OCI-LY7 (cell line): Measurements from ENCODE around the gene ITGB4. TPM values are rescaled to one million over a fixed set of nuclear protein-coding genes. Genes with fewer than 3 reads are reported as not detected.

ENCODE experiments used
- BruUV-seq: library from RNA; stranded (reverse); fragments of 400-500 nt; replicated peaks from 2 replicates; lab custom pipeline; 2021; lab: Mats Ljungman, UMichigan
- CTCF ChIA-PET: fragments of 300-600 bp; sonication (Branson Sonifier 250); formaldehyde crosslinking; loops from one replicate; lab custom pipeline; 2022; ENCODE audit warnings: antibody characterized with exemption; ENCODE audit not compliant: unreplicated experiment; lab: Charles Lee
- POLR2A ChIA-PET: fragments of 300-600 bp; sonication (Branson Sonifier 250); formaldehyde crosslinking; loops from one replicate; lab custom pipeline; 2022; ENCODE audit warnings: antibody characterized with exemption; lab: Charles Lee
- DNase-seq: peaks from one replicate; pipeline ENCODE4 v3.0.0-alpha.2; 2015; ENCODE audit warnings: low spot score
- H2AFZ ChIP-seq: fragments of 200-600 bp; sonication (generic), shearing (Covaris generic); 2 replicates; pipeline ENCODE4 v1.6.1; 2014; ENCODE audit warnings: mild to moderate bottlenecking, antibody characterized with exemption, low read length, moderate library complexity
- H3K27ac ChIP-seq: fragments of 200-600 bp; sonication (generic); 2 replicates; pipeline ENCODE4 v1.5.1; 2014; ENCODE audit warnings: mixed run types, low read depth, mild to moderate bottlenecking, moderate library complexity, low read length, inconsistent platforms; ENCODE audit not compliant: poor library complexity, severe bottlenecking
- H3K36me3 ChIP-seq: fragments of 200-600 bp; sonication (generic); 2 replicates; pipeline ENCODE4 v1.6.1; 2014; ENCODE audit warnings: mild to moderate bottlenecking, antibody characterized with exemption, low read length, moderate library complexity, mixed read lengths; ENCODE audit not compliant: insufficient read depth
- H3K4me1 ChIP-seq: fragments of 200-600 bp; sonication (generic); 2 replicates; pipeline ENCODE4 v1.5.1; 2014; ENCODE audit warnings: mild to moderate bottlenecking, low read length; ENCODE audit not compliant: insufficient read depth, poor library complexity, severe bottlenecking
- H3K4me2 ChIP-seq: fragments of 200-600 bp; sonication (generic); 2 replicates; pipeline ENCODE4 v1.6.1; 2014; ENCODE audit warnings: mild to moderate bottlenecking, low read length
- H3K4me3 ChIP-seq: fragments of 200-600 bp; sonication (generic); 2 replicates; pipeline ENCODE4 v1.5.1; 2014; ENCODE audit warnings: mild to moderate bottlenecking, low read depth, low read length; ENCODE audit not compliant: poor library complexity, severe bottlenecking
- H3K79me2 ChIP-seq: fragments of 200-600 bp; sonication (generic); 2 replicates; pipeline ENCODE4 v1.6.1; 2016; ENCODE audit warnings: low read depth, mild to moderate bottlenecking, low read length, moderate library complexity, mixed read lengths; ENCODE audit not compliant: insufficient read depth
- H3K9me2 ChIP-seq: fragments of 200-600 bp; sonication (generic); 2 replicates; pipeline ENCODE4 v1.6.1; 2016; ENCODE audit warnings: mild to moderate bottlenecking, low read length, mixed read lengths; ENCODE audit not compliant: insufficient read depth
- H3K9me3 ChIP-seq: fragments of 200-600 bp; sonication (generic); 2 replicates; pipeline ENCODE4 v1.6.1; 2014; ENCODE audit warnings: mild to moderate bottlenecking, mixed run types, low read length, mixed read lengths
- H4K20me1 ChIP-seq: fragments of 200-600 bp; sonication (generic); 2 replicates; pipeline ENCODE4 v1.6.1; 2014; ENCODE audit warnings: mild to moderate bottlenecking, antibody characterized with exemption, low read length, moderate library complexity, mixed read lengths; ENCODE audit not compliant: insufficient read depth
- EZH2phosphoT487 ChIP-seq: fragments of 200-600 bp; sonication (generic); IDR thresholded peaks from 2 replicates; pipeline ENCODE4 v1.6.1; 2018; ENCODE audit warnings: low read depth, borderline replicate concordance, mild to moderate bottlenecking, mixed run types, antibody characterized with exemption, low read length, moderate library complexity, mixed read lengths
- intact Hi-C: fragments of 100-400 bp; cut with micrococcal nuclease; formaldehyde crosslinking; loops from one replicate; pipeline ENCODE4 v1.10.0; 2022; ENCODE audit not compliant: unreplicated experiment
- total RNA-seq, 2 experiments: library from RNA; depleted of rRNA in 1 of 2; stranded (reverse); fragments of >200 nt in 1 of 2; shearing (Covaris generic) in 1 of 2; gene quantifications; 2 replicates each; pipeline ENCODE4 v1.2.3, GENCODE V29; 2014 to 2022
- TF ChIP-seq, protein P1 (sequence below): fragments of 200-600 bp; sonication (generic); conservative IDR thresholded peaks from 2 replicates; pipeline ENCODE4 v1.5.1; 2014; ENCODE audit warnings: mild to moderate bottlenecking, antibody characterized with exemption, low read length, moderate library complexity, mixed read lengths

The ITGB4 gene
- total RNA-seq, 2 experiments from 2014 or later: 0.66 to 3.9 TPM

DNA sequence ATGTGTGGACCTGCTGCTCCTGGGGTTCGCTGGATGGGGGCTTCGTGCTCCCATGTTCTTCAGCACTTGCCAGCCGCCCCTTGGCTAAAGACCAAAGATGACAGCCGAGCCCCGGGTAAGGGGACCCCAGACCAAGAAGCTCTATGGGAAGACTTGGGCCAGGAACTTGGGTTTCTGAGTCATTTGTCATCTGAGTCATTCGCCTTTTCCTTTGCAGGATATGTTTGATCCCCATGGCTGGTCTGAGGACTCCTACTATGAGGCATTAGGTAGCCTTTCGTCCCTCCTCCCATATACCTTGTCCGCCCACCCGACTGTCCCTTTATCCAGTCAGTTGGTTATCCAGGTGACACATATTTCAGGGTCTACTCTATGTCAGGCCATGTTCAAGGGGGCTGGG is 17.7 kb upstream of the ITGB4 start:
- POLR2A ChIA-PET: interaction anchor here (0.6 to 1.9 kb wide), 2 partner anchors 14 to 161 kb away, joined by 3 to 5 read pairs; no protein-coding TSS in a partner anchor
- H3K36me3 ChIP-seq: peaks cover 99% of the 10 kb centered on the region

DNA sequence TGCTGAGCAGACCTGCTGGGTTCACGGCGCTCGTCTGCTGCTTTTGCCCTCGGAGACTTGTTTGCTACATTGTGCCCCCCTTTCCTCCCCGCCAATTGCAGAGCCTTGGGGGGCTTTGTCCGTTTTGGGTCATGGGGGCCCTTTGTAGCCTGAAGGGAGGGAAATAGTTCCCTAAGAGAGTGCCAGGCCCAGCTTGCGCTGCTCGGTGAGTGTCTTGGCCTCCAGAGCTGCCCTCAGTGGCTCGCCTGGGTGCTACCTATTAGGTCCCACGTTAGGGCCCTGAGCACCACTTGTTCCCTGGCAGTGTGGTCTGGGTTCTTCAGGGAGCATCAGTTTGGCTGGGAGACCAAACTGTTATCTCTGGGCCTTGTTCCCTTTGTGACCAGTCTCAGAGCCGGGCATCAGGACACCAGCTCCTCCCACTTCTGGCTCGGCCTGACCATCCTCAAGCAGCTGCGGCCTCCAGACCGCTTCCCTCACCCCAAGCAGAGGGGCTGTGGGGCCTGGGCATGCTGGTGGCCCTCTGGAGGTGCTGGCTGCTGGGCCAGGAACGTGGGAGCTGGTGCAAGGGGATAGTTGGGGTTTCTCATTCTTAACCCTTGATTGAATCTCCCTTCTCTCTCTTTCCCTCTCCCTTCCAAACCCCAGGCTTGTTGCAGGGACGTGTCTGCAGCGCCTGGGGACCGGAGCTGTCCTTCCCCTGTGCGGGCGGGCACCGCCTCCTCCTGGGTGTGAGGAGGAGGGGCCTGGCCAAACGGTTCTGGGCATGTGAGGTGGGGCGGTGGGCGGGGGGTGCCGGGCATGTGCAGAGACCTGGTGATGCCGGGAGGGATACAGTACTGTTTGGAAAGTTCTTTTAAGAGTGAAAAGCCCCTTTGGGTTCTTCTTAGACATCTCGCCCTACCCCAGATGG is 16.0 kb upstream of the ITGB4 start:
- no peaks in the 10 kb centered on the region for H3K9me2 ChIP-seq
- H3K4me3 ChIP-seq: no peak overlapping the region
- peaks cover 87% of the 10 kb centered on the region for H3K36me3 ChIP-seq
- ChIA-PET POLR2A (interaction anchor here (0.6 to 1.1 kb wide), 2 partner anchors 13 to 33 kb away, joined by 3 read pairs; no protein-coding TSS in a partner anchor), CTCF (no interaction called here)
- no peak for DNase-seq
- H4K20me1 ChIP-seq: no peaks in the 10 kb centered on the region
- intact Hi-C loops: no loop called here
- H3K4me1 ChIP-seq: no peaks in the 10 kb centered on the region
- H3K27ac ChIP-seq: no peak overlapping the region
- H3K79me2 ChIP-seq: no peaks in the 10 kb centered on the region
- TF ChIP-seq, protein P1, sequence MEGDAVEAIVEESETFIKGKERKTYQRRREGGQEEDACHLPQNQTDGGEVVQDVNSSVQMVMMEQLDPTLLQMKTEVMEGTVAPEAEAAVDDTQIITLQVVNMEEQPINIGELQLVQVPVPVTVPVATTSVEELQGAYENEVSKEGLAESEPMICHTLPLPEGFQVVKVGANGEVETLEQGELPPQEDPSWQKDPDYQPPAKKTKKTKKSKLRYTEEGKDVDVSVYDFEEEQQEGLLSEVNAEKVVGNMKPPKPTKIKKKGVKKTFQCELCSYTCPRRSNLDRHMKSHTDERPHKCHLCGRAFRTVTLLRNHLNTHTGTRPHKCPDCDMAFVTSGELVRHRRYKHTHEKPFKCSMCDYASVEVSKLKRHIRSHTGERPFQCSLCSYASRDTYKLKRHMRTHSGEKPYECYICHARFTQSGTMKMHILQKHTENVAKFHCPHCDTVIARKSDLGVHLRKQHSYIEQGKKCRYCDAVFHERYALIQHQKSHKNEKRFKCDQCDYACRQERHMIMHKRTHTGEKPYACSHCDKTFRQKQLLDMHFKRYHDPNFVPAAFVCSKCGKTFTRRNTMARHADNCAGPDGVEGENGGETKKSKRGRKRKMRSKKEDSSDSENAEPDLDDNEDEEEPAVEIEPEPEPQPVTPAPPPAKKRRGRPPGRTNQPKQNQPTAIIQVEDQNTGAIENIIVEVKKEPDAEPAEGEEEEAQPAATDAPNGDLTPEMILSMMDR: no peak
- no peak for TF ChIP-seq EZH2phosphoT487
- no TSS peak for BruUV-seq
- no peak overlapping the region for H3K4me2 ChIP-seq
- H3K9me3 ChIP-seq: no peaks in the 10 kb centered on the region
- H2AFZ ChIP-seq: no peak overlapping the region

More for the DNA sequence above, 17.7 kb upstream of the ITGB4 start:
- Histone ChIP-seq H2AFZ (no peak overlapping the region), H3K4me2 (no peak overlapping the region), H4K20me1 (no peaks in the 10 kb centered on the region), H3K9me2 (no peaks in the 10 kb centered on the region), H3K4me1 (no peaks in the 10 kb centered on the region), H3K79me2 (no peaks in the 10 kb centered on the region), H3K4me3 (no peak overlapping the region), H3K9me3 (no peaks in the 10 kb centered on the region), H3K27ac (no peak overlapping the region)
- TF ChIP-seq, protein P1: no peak
- TF ChIP-seq EZH2phosphoT487: no peak
- DNase-seq: no peak
- CTCF ChIA-PET: interaction anchor here (0.6 to 1.1 kb wide), 2 partner anchors 13 to 50 kb away, joined by 3 read pairs; no protein-coding TSS in a partner anchor
- intact Hi-C loops: no loop called here
- BruUV-seq: no TSS peak
